ENCODE data around the gene TARDBP.
"Not testable (repeated sequence)": the region's sequence is repeated elsewhere in the genome, so short reads cannot be mapped to it uniquely, and the experiment has no call there.

The TARDBP gene

DNA sequence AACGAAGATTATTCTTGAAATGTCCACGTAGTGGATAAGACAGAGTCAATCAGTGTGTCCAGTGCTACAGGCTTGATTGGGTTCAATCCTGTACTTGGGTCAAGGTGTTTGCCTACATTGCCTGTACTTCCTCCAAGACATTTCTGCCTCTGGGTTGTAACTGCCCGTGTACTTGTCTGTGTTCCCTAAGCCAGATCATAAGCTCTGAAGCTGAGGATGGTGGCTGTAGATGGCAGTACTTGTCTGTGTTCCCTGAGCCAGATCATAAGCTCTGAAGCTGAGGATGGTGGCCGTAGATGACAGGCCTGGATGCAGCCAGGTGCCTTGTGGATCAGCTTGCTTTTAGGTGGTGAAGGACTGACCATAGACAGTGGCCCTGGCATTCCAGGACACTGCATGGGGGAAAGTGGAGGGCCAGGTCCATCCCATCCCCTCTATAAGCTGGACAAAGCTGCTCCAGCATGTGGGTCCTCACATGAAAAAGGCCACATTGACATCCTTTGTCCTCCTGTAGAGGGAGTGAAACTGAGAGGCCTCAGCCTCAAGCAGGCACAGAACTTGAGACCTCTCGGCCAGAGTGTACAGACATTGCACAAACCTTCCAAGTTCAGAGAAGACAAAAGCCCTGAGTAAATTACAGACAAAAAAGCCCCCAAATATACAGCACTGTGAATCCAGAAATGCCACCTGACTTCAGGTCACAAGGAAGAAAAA is 49.4 kb downstream of the TARDBP start:
- DNase-seq = no peak

DNA sequence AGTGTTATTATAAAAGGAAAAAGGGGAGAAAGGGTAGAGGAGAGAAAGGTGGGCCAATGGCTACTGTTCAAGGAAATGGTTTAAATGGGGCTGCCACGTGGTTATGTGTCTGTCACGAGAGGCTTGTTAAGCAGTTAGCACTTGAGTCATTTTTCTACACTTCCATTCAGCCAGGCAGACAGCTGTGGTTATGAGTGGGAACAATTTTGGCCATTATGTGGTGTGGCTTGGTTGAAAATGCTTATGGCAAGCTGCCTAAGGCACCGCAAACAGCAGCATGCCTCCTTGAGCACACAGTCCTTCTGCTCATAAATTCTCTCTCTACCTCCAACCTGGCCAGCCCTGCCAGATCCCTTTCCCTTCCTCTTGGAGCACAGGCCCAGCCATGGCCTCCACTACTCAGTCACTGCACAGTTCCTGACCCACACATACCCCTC is 50.5 kb downstream of the TARDBP start:
- DNase-seq = no peak

DNA sequence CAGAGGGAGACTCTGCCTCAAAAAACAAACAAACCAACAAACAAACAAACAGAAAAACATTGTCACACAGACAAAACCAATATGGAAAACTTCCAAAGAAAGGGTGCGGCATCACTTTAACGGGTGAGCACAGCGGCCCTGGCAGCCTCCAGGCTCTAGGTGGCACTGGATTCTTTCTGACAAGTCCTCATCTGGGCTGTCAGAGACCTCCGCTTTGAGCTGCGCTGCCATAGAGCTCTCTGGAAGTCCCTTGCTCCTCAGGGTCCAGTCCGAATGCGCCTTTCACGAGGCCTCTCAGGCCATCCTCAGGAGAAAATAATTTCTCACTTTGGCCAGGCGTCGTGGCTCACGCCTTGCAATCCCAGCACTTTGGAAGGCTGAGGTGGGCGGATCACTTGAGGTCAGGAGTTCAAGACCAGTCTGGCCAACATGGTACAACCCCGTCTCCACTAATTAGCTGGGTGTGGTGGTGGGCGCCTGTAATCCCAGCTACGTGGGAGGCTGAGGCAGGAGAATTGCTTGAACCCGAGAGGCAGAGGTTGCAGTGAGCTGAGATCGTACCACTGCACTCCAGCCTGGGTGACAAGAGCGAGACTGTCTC is 51.6 kb downstream of the TARDBP start:
- DNase-seq = not testable (repeated sequence)

DNA sequence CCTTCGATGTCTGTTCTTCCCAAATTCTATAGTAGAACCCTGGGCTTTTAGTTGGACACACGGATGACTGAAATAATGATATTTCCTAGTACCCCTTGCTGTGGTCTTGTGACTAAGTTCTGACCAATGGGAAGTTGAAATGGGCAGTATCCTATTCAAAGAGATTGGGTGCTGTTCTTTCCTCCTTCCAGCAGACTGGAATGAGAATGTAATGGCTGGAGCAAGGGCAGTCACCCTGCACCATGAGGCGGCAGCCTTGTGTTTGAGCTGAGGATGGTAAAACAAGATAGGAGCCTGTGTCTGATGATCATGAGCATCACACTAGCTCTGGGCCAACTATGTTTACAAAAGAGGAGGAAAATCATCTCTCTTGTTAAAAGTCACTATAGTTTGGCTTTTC is 52.5 kb downstream of the TARDBP start:
- DNase-seq = no peak

DNA sequence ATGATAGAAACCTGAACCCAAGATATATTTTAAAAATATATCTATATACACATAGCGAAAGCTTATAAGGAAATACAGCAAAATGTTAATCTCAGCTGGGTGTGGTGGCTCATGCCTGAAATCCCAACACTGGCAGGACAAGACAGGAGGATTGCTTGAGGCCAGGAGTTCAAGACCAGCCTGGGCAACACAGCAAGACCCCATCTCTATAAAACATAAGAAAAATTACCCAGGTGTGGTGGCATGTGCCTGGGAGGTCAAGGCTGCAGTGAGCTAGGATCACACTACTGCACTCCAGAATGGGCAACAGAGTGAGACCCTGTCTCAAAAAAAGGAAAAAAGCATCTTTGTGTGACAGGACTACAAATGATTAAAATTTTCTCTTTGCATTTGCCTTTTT is 53.3 kb downstream of the TARDBP start:
- DNase-seq = no peak

DNA sequence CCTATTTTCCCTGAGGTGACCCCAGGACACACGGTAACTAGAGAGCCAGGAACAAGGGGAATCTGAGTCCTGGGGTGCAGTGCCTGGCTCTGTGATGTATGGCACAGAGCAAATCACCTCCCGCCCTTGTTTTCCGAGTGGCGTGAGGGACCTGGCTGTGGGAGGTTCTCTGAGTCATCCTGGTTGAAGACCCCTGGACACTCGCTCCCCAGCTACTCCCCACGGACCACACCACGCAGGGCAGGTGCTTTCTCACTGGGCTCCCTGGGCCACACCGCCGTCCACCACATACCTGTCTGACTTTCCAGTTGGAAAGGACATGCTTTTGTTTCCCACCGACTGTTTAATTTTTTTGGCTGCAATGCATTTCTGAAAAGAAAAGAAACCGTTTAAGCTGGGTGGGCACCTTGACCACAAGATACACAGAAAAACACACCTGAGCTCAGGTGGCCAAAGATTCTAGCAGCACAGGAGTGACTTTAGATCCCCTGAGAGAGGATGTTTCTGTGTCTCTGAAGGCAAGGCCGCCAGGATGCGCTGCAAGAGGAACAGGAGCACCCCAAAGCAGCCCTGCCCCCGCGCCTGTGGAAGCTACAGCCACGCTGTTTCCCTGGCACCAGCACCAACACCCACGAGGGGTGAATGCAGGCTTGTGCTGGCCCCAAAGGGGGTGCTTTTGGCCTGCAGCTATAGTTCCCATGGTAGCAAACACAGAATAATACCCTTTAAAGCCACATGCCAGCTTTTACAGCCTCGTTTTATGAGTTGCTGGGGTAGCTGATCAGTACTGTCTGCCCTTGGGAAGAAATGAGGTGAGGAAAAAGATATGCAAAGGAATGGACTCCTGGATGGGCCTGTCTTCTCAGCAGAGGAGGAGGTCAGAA is 55.5 kb downstream of the TARDBP start:
- DNase-seq = no peak

DNA sequence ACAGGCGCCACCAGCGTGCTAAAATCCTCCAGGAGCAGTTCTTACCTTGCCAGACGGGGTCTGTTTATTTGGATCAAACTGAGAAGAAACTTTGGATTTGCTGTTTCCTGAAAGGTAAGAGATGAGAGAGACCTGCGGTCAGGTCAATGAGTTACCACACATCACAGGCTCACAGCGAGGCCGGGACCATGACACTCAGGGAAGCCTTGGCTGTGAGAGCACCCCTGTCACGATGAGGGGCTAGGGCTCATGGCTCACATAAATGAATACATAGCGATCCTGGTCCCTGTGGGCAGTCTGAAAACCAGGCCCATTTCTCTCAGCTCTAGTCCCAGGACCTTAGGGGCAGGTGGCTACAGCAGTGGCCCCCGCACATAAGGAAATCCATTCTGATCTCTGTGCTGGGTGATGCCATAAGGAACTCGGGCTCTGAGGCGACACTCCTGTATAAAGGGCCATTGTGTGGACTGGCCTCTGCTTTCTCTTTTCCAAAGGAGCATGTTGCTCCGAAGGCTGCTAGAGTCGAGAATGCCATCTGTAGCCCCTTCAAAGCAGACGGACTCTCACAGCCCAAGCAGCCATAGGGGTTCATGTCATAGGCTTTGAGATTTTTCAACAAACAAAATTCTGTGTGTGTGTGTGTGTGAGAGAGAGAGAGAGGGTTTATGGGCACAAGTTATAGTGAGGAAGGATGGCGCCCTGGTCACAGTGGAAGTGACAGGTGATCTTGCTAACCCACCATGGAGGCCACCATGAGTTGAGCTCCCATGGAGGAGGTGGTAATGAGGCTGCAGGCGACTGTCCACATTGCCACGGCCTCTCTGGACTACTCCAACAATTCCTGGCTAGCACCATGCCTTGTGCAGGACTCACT is 56.4 kb downstream of the TARDBP start:
- no peak for DNase-seq

DNA sequence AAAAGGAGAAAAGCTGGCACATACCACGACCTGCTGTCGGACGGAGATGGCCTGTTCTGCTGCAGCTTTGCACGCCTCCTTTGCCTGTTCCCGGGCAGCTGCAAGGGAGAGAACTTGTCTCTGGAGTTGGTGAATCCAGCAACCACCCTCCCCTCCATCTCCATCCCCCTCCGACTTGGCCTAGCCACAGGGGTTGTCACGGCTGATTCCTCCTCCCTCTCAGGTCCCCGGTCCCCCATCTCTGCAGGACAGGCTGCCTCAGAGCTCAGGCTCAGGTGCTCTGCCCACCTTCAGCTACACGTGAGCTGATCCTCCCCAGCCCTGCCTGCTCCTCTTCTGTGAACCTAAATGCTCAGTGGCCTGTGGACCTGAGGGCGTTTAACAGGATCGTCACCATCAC is 58.4 kb downstream of the TARDBP start:
- DNase-seq = no peak

DNA sequence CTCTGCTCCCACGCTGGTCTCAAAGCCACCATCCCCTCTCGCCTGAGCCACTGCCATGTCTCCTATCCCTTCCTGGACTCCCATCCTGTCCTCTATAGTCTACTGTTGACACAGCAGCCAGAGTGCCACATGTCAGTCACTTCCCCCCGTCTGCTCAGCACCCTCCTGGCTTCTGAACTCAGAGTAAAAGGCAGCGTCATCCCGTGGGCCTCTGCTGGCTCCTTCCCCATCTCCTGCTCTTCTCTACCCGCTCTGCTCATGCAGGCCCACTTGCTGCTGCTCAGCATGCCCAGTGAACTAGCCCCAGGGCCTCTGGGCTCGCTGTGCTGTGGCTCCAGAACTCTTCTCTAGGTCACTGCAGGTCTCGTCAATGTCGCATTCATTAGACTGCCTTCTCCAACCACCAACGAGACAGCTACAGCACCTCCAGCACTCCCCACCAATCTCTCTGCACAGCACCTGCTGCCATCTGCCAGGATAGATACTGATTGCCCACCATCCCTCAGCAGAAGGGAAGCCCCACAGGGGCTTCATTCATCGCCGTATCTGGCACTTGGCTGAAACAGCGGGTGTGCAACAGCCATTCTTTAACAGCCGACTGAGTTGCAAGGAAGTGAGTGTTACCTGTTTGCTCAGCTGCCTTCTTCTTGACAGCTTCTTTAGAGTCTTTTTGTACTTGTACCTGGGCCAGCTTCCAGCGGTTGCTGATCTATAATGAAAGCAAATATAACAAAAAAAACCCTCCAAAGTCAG is 59.2 kb downstream of the TARDBP start:
- DNase-seq = no peak

DNA sequence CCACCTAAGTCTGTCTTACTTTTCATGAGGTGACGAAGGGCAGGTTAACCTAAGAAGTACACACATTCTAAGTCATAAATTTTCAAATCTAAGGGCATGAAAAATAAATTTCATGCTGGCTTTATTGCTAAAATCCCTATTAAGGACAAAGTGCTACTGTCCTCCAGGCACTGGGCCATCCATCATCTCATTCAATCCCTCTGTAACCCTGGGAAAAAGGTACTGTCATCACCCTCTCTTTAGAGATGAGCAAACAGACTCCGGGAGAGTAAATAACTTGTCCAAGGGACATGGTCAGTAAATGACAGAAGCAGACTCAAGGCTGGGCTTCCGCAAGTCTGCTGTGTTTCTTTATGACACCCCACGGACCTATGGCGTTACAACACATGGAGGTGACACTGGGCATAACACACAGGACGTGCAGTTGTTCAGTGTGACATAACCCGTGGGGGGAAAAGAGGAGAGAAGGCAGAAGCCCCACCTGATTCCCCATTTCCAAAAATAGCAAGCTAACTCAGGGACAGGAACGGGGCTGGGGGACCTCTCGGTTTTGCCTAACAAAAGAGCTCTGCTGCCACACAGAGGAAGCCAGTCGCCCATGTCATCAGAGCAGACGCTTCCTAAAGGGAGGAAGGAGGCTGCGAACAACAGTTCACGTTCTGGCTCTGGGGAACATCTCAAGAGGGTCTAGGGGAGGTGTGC is 59.9 kb downstream of the TARDBP start:
- DNase-seq = no peak

DNA sequence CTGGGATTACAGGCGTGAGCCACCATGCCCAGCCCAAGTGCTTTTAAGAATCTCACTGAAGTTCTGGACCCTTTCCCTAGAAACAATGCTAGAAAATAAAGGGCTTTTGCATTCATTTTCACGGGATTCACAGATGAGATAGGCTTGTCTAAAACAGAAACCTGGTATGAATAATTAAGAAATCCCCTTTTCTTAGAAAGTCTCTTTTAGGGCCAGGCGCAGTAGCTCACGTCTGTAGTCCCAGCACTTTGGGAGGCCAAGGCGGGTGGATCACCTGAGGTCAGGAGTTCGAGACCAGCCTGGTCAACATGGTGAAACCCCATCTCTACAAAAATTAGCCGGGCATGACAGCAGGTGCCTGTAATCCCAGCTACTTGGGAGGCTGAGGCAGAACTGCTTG is 60.9 kb downstream of the TARDBP start:
- DNase-seq = not testable (repeated sequence)
